Stimulated activated CD4-positive, alpha-beta T cell treated with anti-CD3 and anti-CD28 coated beads, Interleukin-15, amount 100 ng/mL, for 48 hours (primary cell): Measurements from ENCODE around the gene ITGA1.
"Not testable (repeated sequence)": the region's sequence is repeated elsewhere in the genome, so short reads cannot be mapped to it uniquely, and the experiment has no call there.

ENCODE experiments used
- DNase-seq, 2 donors: peaks; one replicate each; pipeline ENCODE4 v3.0.0-alpha.2; 2020; ENCODE audit warnings: low read depth in 2 of 2

Gene ITGA1

GRCh38 chr5:52801329-52801728 is 13.6 kb downstream of the ITGA1 start:
- no peak for DNase-seq

- no peak for DNase-seq
Observed at GRCh38 chr5:52802272-52802973, 14.7 kb downstream of the ITGA1 start.

GRCh38 chr5:52802974-52803336 is 15.2 kb downstream of the ITGA1 start:
- no peak for DNase-seq

DNA sequence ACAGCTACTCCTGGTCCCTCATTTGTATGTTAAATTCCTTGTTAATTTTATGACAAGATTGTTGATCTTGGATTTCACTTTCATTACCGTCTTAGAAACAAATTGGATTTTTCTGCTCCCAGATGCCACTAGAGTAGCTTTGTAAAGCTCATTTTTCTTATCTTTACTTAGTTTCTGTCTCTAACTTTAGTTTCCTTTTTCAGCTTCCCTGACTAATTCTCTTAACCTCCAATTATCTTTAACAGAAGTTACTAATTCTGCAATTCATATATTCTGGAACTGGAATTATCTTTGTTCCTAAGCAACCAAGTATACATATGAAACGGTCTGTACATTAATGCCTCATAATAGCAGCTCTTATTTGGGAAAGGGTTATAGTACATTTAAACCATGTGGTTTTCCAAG is 16.7 kb downstream of the ITGA1 start:
- no peak for DNase-seq

DNA sequence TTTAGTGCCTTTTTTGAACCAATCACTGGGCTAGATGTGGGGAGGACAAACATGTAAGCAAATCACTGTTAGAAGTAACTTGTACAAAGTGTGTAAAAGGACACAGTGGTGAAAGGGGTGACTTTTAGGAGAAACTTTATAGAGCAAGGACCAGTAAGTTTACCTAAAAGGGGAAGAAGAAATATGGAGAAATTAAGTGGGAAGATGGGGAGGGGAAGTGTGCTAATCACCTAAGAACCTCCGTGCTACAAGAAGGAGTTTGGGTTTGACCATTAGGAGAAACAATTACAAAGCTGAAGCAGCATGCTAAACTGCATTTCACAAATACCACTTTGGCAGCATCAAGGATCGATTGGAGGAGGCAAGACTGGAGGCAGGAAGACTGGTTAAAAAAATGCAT is 17.3 kb downstream of the ITGA1 start:
- no peak for DNase-seq

DNA sequence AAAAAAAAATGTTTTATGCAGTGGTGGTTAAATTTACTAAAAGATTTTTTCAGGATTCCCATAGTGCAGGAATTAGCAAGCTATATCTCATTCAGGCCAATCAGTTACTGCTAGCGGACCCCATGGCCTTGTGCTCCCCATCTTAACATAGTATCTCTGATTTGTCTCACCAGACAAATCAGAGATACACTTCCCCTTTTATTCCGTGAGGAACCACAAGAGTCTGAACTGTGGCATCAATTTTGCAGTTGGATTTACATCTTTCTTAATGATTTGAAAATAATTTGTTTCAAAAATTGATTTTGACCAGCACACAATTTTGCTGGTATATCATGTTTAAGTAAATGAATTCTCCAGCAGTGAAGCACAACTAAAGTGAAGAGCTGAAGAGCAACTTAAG is 17.9 kb downstream of the ITGA1 start:
- DNase-seq: no peak

GRCh38 chr5:52807037-52807436 is 19.3 kb downstream of the ITGA1 start:
- no peak for DNase-seq

DNA sequence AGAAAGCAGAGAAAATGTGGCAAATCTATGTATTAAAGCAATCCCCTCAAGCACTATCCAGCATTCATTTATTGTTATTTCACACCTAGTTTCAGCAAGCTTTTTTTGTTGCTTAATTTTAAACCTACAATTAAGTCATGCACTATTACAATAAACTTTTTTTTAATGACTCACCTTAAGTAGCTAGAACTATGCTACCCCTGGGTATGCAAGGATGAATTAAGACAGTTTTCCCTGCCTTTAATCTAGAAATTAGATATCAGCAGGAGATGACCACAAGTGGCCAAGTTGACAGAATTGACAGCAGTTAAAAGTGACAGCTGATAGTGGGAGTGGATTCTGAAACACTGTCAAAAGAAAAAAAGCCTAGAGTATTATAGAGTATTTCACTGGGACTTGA is 20.0 kb downstream of the ITGA1 start:
- no peak for DNase-seq

- no peak for DNase-seq
Observed at GRCh38 chr5:52808316-52808901, 20.7 kb downstream of the ITGA1 start.

- DNase-seq: no peak
Observed at GRCh38 chr5:52809884-52810283, 22.2 kb downstream of the ITGA1 start.

DNA sequence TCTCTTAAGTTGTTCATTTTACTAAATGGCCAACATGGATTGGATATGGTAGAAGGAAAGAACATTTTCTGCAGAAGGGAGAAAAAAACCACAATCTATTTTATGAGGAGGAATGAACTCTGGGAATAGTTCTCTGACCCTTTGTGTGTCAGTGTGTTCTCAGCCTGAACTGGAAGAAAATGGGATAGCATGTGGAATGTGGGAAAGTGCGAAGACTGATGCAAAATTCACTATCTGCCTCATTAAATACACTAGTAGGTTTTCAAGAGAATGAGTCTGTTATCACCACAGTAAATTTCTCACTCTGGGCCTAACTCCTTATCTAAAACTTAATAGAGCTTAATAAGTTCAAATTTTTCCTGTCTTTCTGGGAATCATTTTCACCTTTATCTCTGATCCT is 22.7 kb downstream of the ITGA1 start:
- DNase-seq: no peak

DNA sequence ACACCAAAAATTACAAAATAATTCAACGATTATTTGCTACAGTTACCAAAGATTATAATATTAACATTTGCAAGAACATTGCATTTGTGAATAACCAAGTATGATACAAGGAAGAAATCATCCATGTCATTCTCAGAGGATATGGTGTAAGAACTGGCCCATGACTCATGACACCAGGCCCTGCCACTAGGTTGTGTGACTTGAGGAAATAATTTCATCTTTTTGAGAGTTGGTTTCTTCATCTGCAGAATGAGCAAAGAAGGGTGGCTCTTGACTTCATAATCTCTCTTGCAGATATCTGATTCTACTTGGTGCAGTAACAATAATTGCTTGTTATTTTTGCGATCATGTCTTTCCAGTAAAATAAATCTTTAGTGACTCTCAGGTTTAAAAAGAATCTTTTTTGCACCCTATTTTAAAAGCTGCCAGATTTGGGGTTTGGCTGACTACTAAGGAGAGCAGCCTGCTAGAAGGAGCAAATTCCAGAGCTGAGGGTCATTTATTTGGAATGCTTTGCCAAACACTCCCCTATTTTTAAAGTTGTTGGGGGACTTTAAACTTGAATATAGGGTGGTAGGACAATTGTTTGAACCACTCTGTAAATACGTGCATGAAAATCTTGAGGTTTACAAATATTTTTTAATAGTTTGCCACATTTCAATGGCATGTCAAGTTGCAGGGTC is 23.5 kb downstream of the ITGA1 start:
- DNase-seq: no peak

GRCh38 chr5:52814352-52815148 is 26.8 kb downstream of the ITGA1 start:
- DNase-seq: no peak

DNA sequence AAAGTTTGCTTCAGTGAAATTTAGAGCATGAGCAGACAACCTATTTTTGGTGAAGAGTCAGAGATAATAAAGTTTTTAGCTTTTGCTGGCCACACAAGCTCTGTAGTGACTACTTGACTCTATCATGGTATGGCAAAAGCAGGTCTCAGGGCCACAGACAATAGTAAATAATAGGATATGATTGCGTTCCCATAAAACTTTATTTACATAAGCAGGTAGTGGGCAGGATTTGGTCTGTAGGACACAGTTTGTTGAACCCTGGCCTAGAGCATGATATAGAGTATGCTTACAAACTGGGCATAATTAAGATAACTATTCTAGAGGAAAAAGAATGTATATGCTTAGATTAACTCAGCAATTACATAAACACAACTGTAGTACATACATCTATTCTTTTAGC is 30.1 kb downstream of the ITGA1 start:
- no peak for DNase-seq

DNA sequence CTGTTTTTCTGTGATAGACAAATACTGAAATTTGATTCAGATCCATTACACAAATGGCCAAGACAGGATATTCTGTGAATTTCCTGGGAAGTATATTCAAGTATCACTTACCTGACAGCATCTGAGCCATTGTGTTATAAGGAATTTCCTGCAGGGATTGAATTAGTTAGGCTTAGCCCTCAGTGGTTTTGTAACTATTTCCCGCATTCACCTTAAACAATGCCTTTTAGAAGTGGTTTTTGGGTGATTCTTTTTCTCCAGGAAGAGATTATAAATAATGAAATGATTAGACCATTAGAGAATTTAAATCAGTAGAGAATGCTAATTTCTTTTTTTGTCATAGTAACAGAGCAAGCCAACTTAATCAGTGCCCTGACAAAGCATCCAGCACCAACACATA is 30.6 kb downstream of the ITGA1 start:
- no peak for DNase-seq

- DNase-seq: not testable (repeated sequence)
Observed at GRCh38 chr5:52818807-52819206, 31.1 kb downstream of the ITGA1 start.

- DNase-seq: no peak
Observed at GRCh38 chr5:52821901-52822300, 34.2 kb downstream of the ITGA1 start.

DNA sequence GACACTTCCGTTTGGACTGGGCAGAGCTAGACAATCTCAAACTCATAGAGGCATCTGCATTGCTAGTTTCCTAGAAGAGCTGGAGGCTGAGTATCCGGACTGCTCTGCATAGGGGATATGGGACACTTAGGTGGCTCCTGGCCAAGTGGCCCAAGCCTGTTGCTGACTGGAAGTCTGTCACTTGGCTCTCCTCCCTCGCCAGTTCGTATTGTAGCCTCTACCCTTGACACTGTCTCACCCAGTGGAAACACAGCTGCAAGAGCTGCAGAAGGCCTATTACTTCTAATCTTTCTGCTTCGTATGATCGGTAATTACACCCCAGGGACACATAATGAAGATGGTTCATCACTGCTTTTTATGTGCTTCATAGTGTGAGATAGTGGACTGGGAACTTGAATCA is 34.7 kb downstream of the ITGA1 start:
- no peak for DNase-seq

GRCh38 chr5:52824827-52825226 is 37.1 kb downstream of the ITGA1 start:
- DNase-seq: no peak

DNA sequence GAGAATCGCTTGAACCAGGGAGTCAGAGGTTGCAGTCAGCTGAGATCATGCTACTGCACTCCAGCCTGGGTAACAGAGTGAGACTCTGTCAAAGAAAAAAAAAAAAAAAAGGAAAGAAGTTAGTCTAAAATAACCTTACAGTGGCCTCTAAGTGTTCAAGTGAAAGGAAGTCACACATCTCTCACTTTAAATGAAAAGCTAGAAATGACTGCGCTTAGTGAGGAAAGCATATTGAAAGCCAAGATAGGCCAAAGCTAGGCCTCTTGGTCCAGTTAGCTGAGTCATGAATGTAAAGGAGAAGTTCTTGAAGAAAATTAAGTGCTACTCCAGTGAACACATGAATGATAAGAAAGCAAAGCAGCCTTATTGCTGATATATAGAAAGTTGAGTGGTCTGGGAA is 38.1 kb downstream of the ITGA1 start:
- DNase-seq: no peak

DNA sequence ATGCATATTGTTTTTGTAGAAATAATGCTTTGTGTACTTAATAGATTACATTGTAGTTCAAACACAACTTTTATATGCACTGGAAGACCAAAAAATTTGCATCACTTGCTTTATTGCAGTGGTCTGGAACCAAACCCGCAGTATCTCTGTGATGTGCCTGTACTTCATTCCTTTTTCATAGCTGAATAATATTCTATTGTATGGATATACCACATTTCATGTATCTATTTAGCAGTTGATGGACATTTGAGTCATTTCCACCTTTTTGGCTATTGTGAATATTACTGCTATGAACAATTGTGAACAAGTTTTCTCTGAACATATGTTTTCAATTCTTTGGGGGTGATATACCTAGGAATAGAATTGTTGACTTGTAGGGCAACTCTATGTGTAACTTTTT is 40.1 kb downstream of the ITGA1 start:
- no peak for DNase-seq

GRCh38 chr5:52829664-52830063 is 41.9 kb downstream of the ITGA1 start:
- DNase-seq: no peak

- no peak for DNase-seq
Observed at GRCh38 chr5:52830650-52831049, 42.9 kb downstream of the ITGA1 start.
